A172 (cell line): ENCODE measurements around the gene CIAO2B. TPM values are rescaled to one million over a fixed set of nuclear protein-coding genes. Genes with fewer than 3 reads are reported as not detected.
"Not testable (repeated sequence)": the region's sequence is repeated elsewhere in the genome, so short reads cannot be mapped to it uniquely, and the experiment has no call there.

Experiments
- DNase-seq: peaks from one replicate; pipeline ENCODE4 v3.0.0-alpha.2; 2015; ENCODE audit warnings: low spot score
- total RNA-seq: library from RNA; depleted of rRNA; stranded (reverse); fragments of >200 nt; shearing (Covaris generic); gene quantifications from 2 replicates; pipeline ENCODE4 v1.2.3, GENCODE V29; 2014

CIAO2B gene
- total RNA-seq, 1 experiment from 2014 or later = 150 TPM

DNA sequence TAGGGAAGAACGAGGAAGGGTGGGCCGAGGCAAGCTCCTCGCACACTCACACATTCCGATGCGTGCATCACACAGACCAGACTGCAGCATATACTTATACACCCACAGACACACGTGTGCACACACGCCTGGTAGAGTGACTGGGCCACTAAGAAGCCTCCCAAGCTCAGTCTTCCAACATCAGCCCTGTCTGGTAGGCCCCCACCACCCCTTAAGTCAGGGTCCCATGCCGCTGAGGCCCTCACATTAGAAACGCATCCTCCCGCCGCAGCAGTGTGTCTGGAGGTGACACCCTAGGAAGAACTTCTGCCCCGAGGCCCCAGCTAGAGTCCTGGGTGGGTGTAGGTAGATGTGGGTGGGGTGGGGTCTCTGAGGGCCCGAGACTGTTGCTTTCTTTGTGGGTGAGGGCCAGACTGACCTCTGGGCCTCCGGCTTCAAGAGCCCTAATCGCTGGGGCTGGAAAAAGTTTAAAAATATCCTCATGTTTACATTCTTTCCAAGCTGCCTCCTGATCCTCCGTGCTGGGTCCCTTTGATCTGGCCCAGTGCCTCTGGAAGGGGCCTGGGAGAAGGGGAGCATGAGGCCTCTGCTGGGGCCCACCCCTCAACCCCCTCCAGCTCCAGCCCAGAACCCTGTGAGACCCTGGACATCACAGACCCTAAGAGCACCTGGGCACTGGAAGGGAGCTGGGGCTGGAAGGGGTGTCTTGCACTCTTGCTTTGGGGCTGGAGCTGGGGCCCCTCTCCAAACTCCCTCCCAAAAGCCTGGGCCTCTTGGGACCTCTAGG, 29.2 kb downstream of the CIAO2B start:
- no peak for DNase-seq

- no peak for DNase-seq
These were observed 29.8 kb downstream of the CIAO2B start for GRCh38 chr16:66904428-66904845.

DNA sequence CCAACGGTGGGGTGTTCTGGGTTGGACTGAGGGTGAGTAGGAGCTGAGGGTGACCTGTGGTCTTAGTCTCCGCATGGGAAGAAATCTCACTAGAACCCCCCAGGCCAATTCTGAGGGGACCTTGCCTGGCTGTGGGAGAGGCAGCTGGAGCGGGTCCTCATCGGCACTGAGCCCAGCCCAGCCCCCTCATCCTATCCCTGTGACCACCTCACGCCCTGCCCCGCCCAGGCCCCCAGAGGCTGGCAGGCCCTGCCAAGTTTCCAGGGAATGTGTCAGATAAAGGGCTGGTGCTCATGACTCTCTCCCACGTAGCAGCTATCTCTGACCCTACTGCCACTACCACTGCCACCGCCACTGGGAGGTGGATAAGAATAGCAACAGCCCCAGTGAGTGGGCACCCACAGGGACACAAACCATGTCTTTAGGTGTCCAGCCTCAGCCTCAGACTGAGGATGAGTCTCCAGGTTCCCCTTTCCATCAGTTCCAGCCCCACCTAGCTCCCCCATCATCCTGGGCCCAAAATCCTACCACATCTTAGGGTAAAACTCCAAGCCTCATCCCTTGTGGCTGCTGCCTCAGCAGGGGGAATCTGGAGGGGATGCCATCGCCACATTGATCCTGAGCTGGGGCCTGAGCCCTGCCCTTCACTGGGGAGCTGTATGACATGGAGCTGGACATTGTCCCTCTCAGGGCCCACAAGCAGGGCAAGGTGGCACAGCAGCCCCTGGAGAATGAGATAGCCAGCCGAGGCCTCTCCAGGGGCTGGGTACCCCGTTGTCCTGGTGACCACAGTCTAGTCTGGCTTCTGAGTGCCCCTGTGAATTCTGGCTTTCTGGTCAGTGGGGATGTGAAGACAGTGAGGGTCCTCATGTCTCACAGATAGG, 30.4 kb downstream of the CIAO2B start:
- DNase-seq = no peak

GRCh38 chr16:66902648-66903543, 31.3 kb downstream of the CIAO2B start:
- no peak for DNase-seq

- DNase-seq = no peak
These were observed 32.6 kb downstream of the CIAO2B start for GRCh38 chr16:66901626-66902025.

GRCh38 chr16:66900721-66901441, 33.3 kb downstream of the CIAO2B start:
- no peak for DNase-seq

DNA sequence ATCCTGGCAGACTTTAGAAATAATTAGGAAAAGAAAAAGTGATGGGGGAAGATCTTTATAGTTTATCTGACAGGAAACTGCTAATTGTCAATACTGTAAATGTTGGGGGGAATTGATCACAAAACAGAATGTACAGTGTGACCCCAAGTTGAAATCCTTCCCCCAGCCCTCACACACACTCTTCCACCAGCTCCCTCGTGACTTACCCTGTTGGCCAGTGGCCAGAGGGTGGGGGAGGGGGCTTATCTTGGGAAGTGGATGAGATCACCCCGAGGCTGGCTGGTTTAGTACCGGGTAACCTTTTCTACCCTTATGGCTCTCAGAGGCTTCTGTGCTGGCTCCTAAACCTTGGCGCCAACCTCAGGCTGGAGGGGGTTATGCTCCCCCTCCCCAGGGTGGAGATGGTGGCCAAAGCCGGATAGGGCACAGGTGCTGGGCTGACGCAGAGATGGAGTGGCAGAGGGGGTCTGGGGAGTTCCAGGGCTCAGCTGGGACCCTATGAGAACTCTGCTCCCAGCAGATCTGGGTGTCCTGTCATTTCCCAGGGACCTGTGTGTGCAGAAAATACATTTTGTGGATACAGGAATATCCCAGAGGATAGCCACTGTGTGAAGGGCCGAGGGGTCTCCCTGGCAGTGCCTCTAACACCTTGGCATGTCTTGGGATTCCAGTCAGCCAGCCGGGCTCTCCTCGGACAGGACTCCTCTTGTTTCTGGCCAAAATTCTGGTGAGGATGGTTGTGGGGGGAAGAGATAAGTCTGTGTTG, 34.1 kb downstream of the CIAO2B start:
- DNase-seq = peak; percentile 75

DNA sequence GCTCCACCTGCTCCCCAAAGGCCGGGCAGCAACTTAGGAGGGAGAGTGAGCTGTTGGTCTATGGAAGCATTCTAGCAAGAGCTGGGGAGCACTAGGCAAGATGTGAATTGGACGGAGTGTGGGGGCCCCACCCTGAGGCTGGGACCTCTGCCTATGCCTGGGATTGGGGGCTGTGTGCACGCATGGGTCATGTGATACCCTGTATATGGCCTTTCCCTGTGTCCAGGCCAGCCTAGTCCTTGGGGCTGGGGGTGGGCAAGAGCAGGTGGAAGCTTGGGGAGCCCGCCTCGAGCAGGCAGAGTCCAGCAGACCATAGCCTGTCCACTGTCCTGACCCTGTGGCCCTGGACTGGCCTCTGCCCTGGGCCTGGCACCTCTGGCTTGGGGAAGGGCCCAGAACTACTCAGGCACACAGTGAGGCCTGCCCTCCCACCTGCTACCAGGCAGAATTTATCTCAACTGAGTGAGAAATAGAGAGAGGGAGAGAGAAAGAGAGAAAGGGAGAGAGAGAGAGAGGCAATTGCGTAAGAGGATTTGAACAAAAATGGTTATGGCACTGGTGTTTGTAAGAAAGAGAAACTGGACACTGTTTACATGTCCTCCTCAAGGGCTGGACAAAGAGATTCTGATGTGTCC, 34.8 kb downstream of the CIAO2B start:
- DNase-seq = no peak

- DNase-seq = no peak
These were observed 35.3 kb downstream of the CIAO2B start for GRCh38 chr16:66898933-66899309.

DNA sequence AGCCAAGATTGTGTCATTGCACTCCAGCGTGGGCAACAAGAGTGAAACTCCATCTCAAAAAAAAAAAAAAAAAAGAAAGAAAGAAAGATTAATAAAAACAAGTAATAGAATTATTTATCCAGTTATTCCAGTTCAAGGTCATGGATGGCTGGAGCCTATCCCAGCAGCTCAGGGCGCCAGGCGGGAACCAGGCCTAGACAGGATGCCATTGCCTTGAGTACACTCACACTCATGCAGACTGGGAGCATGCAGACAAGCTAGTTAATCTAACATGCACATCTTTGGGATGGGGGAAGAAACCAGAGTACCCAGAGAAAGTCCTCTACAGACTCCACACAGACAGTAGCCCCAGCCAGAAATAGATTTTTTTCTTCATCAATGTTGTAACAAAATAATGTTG, 36.0 kb downstream of the CIAO2B start:
- DNase-seq = no peak

DNA sequence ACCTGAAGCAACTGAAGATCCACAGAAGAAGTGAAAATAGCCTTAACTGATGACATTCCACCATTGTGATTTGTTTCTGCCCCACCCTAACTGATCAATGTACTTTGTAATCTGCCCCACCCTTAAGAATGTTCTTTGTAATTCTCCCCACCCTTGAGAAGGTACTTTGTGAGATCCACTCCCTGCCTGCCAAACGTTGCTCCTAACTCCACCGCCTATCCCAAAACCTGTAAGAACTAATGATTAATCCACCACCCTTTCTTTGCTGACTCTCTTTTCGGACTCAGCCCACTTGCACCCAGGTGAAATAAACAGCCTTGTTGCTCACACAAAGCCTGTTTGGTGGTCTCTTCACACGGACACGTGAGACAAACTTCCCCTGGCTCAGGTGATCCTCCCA, 37.5 kb downstream of the CIAO2B start:
- not testable (repeated sequence) for DNase-seq

DNA sequence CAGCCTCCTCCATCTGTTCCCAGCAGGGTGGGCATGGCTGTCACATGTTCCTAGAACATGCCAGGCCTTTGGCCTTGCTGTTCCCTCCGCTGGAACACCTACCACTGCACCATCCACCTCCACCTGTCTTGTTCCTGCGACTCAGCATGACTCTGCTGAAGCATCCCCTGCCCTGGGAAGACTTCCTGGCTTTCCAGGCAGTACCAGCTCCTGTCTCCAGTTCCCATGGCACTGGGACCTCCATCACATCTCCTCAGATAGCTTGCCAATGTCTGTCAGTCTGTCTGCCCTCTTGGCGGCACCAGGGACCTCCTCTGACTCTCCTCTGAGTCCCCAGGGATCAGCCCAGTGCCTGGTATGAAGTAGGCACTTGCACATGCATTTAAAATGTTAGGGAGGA, 38.2 kb downstream of the CIAO2B start:
- DNase-seq = no peak

GRCh38 chr16:66895689-66895979, 38.6 kb downstream of the CIAO2B start:
- DNase-seq = no peak

- DNase-seq = peak; percentile 70
These were observed 39.1 kb downstream of the CIAO2B start for GRCh38 chr16:66894948-66895688.

- DNase-seq = no peak
These were observed 40.1 kb downstream of the CIAO2B start for GRCh38 chr16:66894055-66894454.

- DNase-seq = no peak
These were observed 42.4 kb downstream of the CIAO2B start for GRCh38 chr16:66891797-66892196.

- DNase-seq = no peak
These were observed 42.8 kb downstream of the CIAO2B start for GRCh38 chr16:66891360-66891759.

DNA sequence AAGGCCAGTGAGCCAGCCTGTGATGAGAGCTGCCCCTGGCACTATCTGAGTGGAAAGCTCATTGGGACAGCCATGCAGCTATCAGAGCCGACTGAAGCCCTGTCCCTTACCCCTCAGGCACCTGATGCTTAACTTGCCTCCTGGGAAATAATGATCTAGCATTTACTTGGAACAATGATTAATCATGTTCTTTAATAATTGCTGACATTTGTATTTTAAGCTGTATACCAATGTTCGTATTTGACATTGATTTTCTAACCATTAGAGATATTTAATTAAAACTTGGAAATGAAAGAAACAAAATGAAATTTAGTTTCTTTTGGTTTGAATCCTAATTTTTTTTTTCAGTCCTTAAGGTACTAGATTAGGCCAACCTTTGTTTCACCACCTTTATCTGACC, 43.4 kb downstream of the CIAO2B start:
- no peak for DNase-seq

DNA sequence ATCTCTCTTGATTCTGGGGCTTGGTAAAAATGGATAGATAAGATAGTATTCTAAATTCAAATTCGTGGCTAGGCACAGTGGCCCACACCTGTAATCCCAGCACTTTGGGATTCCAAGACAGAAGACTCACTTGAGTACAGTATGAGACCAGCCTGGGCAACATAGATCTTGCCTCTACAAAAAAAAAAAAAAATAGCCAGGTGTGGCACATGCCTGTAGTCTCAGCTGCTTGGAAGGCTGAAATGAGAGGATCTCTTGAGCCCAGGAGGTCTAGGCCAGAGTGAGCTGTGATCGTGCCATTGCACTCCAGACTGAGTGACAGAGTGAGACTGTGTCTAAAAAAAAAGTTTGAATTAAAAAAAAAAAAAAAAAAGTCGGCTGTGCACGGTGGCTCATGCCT, 44.6 kb downstream of the CIAO2B start:
- DNase-seq = no peak
